Astrocyte of the spinal cord (primary cell): ENCODE measurements around the gene SPATA3.
"Not testable (repeated sequence)": the region's sequence is repeated elsewhere in the genome, so short reads cannot be mapped to it uniquely, and the experiment has no call there.

Experiments
- DNase-seq: peaks from one replicate; pipeline ENCODE4 v3.0.0; 2011; ENCODE audit warnings: low read depth, low spot score
- H3K4me3 ChIP-seq: 2 replicates; pipeline ENCODE4 v1.5.1; 2011; ENCODE audit warnings: low read depth, mild to moderate bottlenecking, low read length, moderate library complexity
- in situ Hi-C: cut with HindIII; loops from 2 replicates; pipeline ENCODE4 v1.10.0; 2017; ENCODE audit warnings: low sequenced_read_pairs
- TF ChIP-seq, protein P1 (sequence below): IDR thresholded peaks from 2 replicates; pipeline ENCODE4 v1.5.1; 2012; ENCODE audit warnings: low read depth, mild to moderate bottlenecking, low read length, inconsistent platforms

The SPATA3 gene

DNA sequence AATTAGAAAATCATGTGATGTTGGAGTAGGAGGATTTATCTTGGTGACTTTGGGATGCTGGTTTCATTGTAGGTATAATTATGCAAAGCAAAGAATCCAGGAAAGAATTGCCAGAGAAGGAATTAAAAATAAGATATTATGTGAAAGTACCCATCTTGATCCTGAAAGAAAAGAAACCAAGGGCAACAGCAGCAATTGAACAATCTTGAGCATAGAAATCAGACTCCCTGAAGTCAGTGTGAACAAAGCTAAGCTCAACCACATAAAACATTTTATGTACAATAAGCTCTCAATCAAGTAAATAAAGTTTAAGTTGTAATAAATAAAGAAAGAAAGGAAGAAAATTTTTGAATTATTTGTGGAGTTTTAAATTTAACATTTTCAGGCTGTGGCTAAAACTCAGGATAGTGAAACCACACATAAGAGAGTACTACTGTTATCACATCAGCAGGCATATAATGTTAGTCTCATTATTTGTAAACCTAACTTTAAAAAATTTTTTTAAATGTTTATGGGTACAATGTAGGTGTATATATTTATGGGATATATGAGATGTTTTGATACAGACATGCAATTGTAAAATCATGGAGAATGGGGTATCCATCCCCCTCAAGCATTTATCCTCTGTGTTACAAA, 38.0 kb upstream of the SPATA3 start:
- TF ChIP-seq, protein P1, sequence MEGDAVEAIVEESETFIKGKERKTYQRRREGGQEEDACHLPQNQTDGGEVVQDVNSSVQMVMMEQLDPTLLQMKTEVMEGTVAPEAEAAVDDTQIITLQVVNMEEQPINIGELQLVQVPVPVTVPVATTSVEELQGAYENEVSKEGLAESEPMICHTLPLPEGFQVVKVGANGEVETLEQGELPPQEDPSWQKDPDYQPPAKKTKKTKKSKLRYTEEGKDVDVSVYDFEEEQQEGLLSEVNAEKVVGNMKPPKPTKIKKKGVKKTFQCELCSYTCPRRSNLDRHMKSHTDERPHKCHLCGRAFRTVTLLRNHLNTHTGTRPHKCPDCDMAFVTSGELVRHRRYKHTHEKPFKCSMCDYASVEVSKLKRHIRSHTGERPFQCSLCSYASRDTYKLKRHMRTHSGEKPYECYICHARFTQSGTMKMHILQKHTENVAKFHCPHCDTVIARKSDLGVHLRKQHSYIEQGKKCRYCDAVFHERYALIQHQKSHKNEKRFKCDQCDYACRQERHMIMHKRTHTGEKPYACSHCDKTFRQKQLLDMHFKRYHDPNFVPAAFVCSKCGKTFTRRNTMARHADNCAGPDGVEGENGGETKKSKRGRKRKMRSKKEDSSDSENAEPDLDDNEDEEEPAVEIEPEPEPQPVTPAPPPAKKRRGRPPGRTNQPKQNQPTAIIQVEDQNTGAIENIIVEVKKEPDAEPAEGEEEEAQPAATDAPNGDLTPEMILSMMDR, result no peak
- H3K4me3 ChIP-seq, result peak overlapping the region; percentile 46
- in situ Hi-C loops, result no loop called here
- no peak for DNase-seq

DNA sequence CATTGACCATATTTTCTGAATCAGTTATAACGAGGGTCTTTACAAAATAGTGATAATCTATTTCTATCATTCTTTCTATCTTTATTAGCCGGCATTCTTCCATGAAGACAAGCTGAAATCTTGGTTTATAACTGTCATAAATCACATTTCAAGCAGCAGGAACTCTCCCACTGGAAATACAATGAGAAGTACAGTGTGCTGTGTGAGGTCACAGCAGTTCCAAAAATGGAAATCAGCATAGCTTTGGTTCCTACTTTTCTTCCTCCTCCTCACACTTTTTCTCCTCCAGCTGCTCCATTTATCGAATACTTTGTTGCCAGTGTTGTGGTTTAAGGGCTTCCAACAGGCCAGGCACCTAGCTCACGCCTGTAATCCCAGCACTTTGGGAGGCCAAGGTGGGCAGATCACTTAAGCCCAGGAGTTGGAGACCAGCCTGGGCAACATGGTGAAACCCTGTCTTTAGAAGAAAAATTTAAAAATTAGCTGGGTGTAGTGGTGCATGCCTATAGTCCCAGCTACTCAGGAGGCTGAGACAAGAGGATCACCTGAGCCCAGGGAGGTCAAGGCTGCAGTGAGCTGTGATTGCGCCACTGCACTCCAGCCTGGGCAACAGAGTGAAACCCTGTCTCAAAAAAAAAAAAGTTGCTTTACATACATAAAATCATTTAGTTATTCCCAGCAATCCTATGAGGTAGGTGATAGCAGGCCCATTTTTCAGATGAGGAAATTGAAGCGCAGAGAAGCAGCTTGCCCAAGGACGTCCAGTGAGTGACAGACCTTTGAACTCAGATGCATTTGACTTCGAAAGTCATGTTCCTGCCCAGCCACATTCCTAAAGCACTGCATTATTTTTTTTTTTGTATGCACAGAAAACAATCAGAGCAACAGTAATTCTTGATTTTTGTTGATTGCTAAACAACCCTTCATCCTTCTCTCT, 36.8 kb upstream of the SPATA3 start:
- DNase-seq, result no peak
- no peak overlapping the region for H3K4me3 ChIP-seq
- TF ChIP-seq, protein P1, result no peak
- in situ Hi-C loops, result no loop called here

DNA sequence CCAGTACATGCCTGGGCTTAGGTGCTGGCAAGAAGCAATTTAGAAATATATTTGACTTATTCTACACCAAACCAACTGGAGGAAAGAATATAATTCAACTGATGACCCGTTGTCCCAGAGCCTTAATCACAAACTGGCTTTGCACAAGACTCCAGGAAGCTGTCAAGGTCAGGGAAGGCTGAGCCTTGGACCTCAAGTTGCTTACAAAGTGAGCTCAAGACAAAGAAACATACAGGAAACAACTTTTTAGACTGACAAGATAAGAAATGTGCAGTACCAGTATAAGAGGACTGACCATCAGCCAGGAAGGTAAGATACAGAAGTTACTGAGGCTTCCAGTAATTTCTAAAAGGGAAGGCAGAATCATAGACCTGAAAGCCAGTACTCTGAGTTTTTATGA, 35.9 kb upstream of the SPATA3 start:
- in situ Hi-C loops, result no loop called here
- TF ChIP-seq, protein P1, result no peak

DNA sequence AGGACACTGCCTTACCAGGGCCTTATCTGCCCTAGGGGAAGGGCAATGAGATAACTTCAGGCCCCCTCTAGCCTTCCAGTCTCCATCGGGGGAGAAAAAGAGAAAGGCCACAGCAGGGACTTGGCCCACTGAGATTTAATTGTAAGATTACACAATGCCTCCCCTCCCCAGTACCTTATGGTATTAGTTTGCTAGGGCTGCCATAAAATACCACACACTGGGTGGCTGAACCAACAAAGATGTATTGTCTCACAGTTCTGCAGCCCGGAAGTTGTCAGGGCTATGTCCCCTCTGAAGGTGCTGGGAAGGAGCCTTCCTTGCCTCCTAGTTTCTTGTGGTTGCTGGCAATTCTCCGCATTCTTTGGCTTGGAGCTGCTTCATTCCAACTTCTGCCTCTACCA, 34.8 kb upstream of the SPATA3 start:
- TF ChIP-seq, protein P1, result no peak
- H3K4me3 ChIP-seq, result no peak overlapping the region
- DNase-seq, result peak; percentile 42
- in situ Hi-C loops, result no loop called here

More for the DNA sequence above, 35.9 kb upstream of the SPATA3 start:
- H3K4me3 ChIP-seq, result no peak overlapping the region
- DNase-seq, result no peak

DNA sequence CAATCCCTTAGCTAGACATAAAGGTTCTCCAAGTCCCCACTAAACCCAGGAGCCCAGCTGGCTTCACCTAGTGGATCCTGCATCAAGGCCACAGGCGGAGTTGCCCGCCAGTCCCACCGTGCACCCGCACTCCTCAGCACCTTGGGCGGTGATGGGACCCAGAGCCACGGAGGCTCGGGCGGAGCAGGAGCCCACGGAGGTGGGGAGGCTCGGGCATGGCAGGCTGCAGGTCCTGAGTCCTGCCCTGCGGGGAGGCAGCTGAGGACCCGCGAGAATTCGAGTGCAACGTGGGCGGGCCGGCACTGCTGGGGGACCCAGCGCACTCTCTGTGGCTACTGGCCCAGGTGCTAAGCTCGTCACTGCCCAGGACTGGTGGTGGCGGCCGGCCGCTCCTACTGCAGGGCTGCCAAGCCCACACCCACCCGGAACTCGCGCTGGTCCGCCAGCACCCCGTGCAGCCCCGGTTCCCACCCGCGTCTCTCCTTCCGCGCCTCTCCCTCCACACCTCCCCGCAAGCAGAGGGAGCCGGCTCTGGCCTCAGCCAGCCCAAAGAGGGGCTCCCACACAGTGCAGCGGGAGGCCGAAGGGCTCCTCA, 31.7 kb upstream of the SPATA3 start:
- no peak overlapping the region for H3K4me3 ChIP-seq
- TF ChIP-seq, protein P1, result no peak
- in situ Hi-C loops, result no loop called here
- DNase-seq, result no peak

DNA sequence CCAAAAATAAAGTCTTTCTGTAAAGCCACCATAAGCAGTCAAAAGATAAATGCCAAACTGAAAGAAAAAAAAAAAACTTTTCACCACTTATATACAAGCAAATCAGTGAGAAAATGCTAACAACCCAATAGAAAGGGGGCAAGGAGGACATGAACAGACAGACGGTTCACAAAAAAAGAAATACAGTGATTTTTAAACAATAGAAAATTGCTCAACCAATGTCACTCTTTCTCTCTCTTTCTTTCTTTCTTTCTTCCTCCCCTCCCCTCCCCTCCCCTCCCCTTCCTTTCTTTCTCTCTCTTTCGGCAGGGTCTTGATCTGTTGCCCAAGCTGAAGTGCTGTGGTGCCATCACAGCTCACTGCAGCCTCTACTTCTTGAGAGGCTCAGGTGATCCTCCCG, 28.8 kb upstream of the SPATA3 start:
- in situ Hi-C loops, result no loop called here
- TF ChIP-seq, protein P1, result no peak
- DNase-seq, result no peak
- H3K4me3 ChIP-seq, result no peak overlapping the region

DNA sequence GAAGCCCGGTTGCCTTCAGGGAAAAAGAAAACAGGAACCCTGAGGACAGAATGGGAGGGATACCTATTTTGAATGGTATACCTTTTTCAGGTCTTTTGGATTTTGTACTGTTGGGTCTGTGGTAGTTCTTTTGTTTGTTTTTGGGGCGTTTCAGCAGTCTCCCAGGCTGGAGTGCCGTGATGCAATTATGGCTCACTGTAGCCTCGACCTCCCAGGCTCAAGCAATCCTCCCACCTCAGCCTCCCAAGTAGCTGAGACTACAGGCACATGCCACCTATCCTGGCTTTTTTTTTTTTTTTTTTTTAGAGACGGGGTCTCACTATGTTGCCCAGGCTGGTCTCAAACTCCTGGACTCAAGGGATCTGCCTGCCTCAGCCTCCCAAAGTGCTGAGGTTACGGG, 27.6 kb upstream of the SPATA3 start:
- in situ Hi-C loops, DNase-seq, H3K4me3 ChIP-seq: not testable (repeated sequence)
